AG08396 (cell line): ENCODE results near the gene ROBO2.

ENCODE experiments used
- DNase-seq: peaks from one replicate; pipeline ENCODE4 v3.0.0; 2012; ENCODE audit warnings: low spot score, mixed read lengths

ROBO2 gene

DNA sequence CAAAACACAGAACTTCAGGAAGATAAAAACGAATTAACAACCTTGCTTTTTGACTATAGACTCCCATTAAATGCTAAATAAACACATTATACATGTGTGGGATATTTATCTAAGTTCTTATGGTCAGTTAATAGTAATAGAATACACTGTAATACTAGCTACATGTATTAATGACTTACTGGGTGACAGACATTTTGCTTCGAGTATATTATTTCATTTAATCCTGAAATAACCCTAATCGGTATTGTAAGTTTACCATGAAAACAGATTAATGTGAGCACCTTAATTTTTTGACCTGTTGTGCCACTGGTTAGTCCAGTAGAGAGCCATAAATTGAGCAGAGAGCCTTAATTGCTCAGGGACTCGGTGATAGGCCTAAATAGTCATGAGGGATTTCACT, 151.1 kb downstream of the ROBO2 start:
- no peak for DNase-seq

DNA sequence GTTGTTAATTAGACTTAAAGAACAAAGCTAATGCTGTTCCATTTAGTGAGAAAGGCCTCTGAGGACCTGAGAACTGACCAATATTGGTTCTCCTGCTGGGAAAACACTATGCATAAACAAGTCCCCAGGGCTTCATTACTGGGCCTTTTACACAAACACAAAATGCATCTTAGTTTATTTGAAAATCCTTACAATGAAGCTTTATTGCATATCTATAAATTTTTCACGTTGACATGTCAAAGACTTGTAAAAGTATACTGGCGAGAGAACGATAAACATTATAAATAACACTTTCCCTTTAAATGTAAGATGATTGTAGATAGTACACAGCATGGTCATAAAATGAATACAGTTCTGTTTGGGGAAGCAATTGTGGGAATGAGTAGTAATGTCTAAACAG, 151.7 kb downstream of the ROBO2 start:
- no peak for DNase-seq

- no peak for DNase-seq
Measured at GRCh38 chr3:77195766-77196545, 156.1 kb downstream of the ROBO2 start.

GRCh38 chr3:77197408-77197807, 157.5 kb downstream of the ROBO2 start:
- no peak for DNase-seq

- no peak for DNase-seq
Measured at GRCh38 chr3:77203851-77204250, 164.0 kb downstream of the ROBO2 start.

- no peak for DNase-seq
Measured at GRCh38 chr3:77204788-77205187, 164.9 kb downstream of the ROBO2 start.

- DNase-seq, result no peak
Measured at GRCh38 chr3:77207753-77208152, 167.9 kb downstream of the ROBO2 start.

DNA sequence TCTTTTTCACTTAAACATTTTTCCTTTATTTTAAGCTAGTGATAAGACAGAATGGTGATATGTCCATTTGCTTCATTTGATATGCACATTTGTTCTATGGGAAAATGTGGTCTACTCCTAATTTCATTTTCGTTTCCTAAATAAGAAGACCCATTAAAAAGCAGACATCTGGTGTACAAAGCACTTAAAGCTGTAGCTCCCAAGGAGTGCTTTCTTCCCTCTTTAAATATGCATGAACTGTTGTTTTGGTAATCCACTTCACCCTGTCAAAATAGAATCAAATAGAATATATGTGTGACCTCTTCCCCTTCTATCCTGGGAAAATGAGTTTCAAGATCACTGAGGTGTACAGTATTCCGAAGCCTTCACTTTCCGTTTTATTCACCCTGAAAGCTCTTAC, 182.8 kb downstream of the ROBO2 start:
- DNase-seq, result no peak

- DNase-seq, result no peak
Measured at GRCh38 chr3:77227567-77227966, 187.7 kb downstream of the ROBO2 start.

- no peak for DNase-seq
Measured at GRCh38 chr3:77232557-77232956, 192.7 kb downstream of the ROBO2 start.

DNA sequence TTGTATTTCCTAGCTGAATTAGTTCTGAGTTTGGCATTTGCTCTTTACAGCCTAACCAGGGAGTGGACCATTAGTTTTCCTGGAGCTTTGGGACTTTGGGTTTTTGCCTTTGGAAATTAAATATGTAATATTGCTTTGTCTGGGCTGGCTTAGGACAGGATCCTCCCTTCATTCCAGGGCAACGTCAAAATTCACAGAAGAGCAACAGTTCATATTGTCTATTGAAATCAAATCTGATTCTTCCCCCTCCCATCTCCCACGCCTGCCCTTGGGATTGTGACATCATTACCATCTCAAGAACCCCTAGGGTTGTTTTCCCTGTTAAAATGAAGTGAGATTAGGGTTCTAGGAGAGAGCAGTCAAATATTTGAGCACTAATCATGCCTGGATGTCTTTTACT, 194.1 kb downstream of the ROBO2 start:
- no peak for DNase-seq

DNA sequence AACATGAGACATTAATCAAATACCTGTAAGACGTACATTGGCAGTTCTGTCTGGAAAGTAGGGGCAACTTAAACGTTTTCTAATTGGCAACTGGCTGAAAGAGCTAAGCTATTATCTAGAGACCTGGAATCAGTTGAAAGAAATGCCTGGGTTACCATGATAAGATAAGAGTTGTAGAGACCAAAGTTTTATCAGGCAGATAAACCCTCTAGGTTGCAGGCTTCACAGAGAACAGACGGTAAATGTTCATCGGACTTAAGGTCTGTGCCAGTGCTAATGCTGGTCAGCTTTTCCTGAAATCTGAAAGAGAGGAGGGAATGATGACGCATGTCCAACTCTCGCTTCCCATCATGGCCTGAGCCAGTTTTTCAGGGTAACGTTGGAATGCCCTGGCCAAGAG, 196.2 kb downstream of the ROBO2 start:
- DNase-seq, result no peak

DNA sequence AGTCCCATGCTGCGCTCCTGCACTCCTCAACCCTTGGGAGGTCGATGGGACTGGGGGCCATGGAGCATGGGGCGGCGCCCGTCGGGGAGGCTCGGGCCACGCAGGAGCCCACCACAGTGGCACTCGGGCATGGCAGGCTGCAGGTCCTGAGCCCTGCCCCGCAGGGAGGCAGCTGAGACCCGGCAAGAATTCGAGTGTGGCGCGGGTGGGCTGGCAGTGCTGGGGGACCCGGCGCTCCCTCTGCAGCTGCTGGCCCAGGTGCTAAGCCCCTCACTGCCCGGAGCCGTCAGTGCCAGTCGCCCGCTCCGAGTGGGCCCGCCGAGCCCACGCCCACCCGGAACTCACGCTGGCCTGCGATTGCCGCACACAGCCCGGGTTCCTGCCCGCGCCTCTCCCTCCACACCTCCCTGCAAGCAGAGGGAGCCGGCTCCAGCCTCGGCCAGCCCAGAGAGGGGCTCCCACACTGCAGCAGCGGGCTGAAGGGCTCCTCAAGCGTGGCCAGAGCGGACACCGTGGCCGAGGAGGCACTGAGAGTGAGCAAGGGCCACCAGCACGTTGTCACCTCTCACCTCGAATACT, 200.3 kb downstream of the ROBO2 start:
- DNase-seq, result no peak

GRCh38 chr3:77242371-77242770, 202.5 kb downstream of the ROBO2 start:
- DNase-seq, result no peak

DNA sequence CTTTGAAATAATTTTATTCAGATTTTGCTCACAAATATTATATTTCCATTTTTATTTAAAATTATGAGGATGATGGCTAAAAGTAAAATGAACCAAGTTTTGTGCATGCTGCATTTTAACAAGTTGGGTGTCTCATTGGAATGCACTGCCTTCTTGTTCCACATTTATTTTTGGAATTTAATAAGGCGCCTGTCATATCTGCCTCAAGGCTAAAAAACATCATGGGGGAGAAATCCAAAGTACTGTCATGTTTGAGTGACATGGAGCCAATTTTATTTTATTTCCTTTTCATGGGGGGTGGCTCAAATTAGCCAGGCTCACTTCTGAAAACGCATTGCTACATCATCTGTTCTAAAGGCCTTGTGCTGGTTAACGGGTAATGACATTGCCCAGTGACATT, 205.1 kb downstream of the ROBO2 start:
- no peak for DNase-seq

GRCh38 chr3:77247061-77247460, 207.2 kb downstream of the ROBO2 start:
- DNase-seq, result peak; percentile 14

GRCh38 chr3:77247817-77248216, 207.9 kb downstream of the ROBO2 start:
- no peak for DNase-seq

DNA sequence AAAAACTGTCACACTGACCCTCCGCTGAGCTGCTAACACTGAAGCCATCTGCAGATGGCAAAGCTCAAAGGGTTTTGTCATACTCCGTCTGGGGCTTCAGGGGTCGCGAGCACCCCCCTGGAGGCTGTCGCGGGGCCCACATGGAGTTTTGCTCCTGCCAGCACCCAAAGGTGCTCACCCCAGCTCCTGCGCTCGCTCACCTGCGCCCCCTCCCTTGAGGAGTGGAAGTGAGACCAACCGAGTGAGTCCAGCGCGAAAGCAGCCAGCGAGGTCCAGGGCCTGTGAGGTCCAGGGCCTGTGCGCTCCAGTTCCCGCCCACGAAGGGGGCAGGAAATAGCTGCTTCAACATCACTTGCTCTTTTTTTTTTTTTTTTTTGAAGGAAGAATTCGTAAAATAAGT, 208.5 kb downstream of the ROBO2 start:
- DNase-seq, result no peak

DNA sequence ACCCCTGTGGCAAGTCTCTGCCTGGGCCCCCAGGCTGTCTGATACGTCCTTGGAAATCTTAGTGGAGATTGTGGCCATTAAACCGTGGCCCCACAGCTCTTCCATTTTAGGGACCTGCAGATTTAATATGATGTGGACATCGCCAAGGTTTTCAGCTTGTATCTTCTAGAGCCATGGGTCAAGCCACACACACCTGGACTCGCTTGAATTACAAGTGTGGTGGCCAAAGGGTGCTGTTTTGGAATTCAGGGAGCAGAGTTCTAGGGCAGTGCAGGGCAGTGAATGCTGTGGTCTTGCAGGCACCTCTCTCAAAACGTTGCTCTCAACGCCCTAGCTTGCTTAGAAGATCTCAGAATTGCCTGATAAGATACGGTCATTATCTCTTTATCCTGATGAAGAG, 211.2 kb downstream of the ROBO2 start:
- no peak for DNase-seq

DNA sequence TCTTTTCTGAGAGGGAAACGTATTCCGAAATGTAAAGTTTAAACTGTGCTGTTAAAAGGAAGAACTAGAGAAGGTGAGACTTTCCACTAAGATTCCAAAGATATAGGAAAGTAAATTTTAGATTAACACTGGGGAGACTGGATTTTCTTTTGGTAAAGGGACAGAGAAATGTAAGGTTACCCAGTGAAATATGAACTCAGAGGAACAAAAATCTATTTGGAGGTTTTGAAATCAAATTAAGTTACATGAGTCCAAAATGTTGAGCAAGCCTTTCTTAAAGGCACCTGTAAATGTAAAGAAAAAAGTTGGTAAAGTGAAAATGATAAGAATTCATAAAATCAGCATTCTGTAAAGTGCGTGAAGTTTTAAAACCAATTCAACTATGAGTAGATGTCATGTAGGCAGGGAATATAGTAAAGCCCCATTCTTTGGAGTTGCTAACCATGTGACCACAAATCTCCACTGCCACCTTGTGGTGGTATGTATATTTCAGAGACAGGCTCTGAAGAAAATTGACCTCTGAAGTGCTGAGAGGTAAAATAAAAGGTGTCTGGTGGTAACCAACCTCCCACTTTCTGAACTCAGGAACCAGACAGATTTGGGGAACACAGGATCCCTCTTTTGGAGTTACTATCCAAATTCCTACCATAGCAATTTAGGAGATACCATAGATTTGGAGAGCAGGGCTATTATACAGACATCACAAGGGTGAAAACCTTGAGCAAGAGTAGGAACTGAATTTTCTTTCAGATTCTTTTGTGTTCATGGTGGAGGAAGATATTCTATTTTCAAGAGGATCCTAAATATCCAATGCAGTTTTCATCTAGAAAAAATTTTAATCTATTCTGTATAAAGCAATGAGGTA, 215.3 kb downstream of the ROBO2 start:
- peak; percentile 55 for DNase-seq

- DNase-seq, result no peak
Measured at GRCh38 chr3:77256584-77257503, 216.9 kb downstream of the ROBO2 start.

- no peak for DNase-seq
Measured at GRCh38 chr3:77259694-77260093, 219.8 kb downstream of the ROBO2 start.
